ENCODE measurements around the gene LHFPL3.

- TF ChIP-seq, protein P1, sequence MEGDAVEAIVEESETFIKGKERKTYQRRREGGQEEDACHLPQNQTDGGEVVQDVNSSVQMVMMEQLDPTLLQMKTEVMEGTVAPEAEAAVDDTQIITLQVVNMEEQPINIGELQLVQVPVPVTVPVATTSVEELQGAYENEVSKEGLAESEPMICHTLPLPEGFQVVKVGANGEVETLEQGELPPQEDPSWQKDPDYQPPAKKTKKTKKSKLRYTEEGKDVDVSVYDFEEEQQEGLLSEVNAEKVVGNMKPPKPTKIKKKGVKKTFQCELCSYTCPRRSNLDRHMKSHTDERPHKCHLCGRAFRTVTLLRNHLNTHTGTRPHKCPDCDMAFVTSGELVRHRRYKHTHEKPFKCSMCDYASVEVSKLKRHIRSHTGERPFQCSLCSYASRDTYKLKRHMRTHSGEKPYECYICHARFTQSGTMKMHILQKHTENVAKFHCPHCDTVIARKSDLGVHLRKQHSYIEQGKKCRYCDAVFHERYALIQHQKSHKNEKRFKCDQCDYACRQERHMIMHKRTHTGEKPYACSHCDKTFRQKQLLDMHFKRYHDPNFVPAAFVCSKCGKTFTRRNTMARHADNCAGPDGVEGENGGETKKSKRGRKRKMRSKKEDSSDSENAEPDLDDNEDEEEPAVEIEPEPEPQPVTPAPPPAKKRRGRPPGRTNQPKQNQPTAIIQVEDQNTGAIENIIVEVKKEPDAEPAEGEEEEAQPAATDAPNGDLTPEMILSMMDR (IDR thresholded peaks at IDR 0.05; ENCODE audit: insufficient read depth, low read length): no peak
- no peak for TF ChIP-seq POLR2AphosphoS5 (IDR thresholded peaks at IDR 0.05; ENCODE audit: low read depth)
- TF ChIP-seq, protein P2, sequence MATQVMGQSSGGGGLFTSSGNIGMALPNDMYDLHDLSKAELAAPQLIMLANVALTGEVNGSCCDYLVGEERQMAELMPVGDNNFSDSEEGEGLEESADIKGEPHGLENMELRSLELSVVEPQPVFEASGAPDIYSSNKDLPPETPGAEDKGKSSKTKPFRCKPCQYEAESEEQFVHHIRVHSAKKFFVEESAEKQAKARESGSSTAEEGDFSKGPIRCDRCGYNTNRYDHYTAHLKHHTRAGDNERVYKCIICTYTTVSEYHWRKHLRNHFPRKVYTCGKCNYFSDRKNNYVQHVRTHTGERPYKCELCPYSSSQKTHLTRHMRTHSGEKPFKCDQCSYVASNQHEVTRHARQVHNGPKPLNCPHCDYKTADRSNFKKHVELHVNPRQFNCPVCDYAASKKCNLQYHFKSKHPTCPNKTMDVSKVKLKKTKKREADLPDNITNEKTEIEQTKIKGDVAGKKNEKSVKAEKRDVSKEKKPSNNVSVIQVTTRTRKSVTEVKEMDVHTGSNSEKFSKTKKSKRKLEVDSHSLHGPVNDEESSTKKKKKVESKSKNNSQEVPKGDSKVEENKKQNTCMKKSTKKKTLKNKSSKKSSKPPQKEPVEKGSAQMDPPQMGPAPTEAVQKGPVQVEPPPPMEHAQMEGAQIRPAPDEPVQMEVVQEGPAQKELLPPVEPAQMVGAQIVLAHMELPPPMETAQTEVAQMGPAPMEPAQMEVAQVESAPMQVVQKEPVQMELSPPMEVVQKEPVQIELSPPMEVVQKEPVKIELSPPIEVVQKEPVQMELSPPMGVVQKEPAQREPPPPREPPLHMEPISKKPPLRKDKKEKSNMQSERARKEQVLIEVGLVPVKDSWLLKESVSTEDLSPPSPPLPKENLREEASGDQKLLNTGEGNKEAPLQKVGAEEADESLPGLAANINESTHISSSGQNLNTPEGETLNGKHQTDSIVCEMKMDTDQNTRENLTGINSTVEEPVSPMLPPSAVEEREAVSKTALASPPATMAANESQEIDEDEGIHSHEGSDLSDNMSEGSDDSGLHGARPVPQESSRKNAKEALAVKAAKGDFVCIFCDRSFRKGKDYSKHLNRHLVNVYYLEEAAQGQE (IDR thresholded peaks at IDR 0.05; ENCODE audit: insufficient replicate concordance, low read depth): no peak
- no peak for TF ChIP-seq GABPA (IDR thresholded peaks at IDR 0.05; ENCODE audit: low read depth)
Observed at GRCh38 chr7:104779888-104780287, 451.5 kb downstream of the LHFPL3 start.
